HG02678 (cell line): ENCODE results near the gene DPP4.
"Not testable (repeated sequence)": the region's sequence is repeated elsewhere in the genome, so short reads cannot be mapped to it uniquely, and the experiment has no call there.

Experiments
- ATAC-seq: cut with Tn5 transposase; IDR thresholded peaks from one replicate; pipeline ENCODE4 v1.9.1; 2021; ENCODE audit warnings: mild to moderate bottlenecking, moderate library complexity; ENCODE audit not compliant: unreplicated experiment

The DPP4 gene

DNA sequence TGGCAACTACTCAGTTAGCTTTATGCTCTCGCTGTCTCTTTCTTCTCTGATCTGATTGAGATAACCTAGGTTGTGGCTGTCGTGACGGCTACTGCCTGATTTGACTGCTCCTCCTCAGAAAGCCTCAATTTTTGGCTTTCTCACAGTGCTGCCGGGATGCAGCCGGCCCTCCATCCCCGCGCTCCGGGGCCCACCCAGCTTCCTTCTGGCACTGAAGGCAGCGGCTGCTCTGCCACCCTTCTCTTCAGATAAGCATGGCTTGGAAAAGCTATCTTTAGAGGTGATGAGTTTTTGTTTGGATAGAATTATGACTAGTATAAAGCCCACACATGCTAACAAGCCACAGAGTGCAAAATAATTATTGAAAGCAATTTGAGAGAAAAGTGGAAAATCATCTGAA, 102.5 kb downstream of the DPP4 start:
- ATAC-seq, result no peak

DNA sequence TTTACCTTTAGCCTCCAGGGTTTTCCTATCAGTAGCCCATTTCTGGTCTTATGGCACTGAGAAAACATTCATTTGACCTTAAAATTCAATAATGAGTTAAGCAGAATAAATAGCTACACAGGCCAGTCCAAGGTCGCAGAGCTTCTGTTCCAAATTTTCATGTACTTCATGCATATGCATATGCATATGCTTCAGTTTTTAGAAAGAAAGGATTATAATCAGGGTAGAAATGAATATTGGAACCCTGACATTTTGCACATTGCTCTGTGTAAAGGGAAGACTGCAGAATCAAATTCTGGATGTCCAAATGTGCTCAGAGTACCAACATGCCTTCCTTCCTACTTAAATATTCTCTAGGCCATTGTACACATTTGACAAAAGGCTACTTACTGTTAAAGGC, 104.9 kb downstream of the DPP4 start:
- ATAC-seq, result no peak

DNA sequence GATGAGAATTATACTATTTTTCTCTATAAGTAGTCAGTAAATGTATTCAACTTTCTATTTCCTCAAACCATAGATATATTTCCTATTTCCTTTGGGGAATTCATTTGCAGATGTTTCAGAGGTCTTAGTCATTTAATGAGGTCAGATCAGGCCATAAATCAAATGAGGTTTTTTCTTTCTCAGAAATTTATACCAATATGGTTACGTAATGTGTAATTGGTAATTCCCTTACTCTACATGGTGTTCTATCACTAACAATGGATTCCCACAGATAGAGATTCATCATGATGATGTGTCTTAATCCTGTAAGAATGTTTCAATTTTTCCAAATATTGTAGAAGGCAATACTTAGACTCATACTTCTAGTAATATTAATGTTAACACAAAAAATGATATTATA, 108.0 kb downstream of the DPP4 start:
- no peak for ATAC-seq

DNA sequence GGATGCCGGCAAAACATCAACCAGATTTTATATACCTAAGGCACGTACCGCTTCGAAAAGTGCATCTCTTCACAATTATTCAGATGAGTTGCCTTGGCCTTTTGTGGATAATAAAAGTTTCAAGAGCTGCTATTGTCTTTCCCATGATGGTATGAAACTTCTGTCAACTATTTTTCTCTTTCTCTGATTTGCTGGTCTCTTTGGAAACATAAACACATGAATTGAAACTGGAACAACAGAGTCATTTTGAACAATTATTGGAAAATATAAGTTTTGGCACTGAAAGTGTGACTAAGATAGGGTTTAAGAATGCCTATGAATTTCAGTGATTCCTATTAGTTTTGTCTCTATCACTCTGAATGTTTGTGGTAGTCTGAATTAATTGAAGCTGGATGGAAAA, 109.9 kb downstream of the DPP4 start:
- ATAC-seq, result no peak

GRCh38 chr2:161962160-161962559, 111.9 kb downstream of the DPP4 start:
- no peak for ATAC-seq

DNA sequence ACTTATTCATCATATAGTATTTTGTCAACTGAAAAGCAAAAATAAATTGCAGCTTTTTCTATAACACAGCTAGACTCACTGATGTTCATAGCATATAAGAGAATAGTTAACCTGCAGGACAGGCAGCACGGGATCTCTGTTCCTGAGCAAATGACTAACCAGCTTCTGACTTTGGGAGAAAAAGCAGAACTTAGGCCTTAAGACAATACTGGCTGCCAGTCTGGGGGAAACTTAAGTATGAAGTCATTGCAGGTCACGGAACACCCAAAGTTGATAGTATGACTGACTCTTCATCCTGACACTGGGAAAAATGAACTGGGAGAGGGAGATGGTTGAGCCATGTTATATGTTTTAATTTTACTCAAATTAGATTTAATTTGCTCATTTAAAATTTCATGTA, 113.0 kb downstream of the DPP4 start:
- ATAC-seq, result no peak

DNA sequence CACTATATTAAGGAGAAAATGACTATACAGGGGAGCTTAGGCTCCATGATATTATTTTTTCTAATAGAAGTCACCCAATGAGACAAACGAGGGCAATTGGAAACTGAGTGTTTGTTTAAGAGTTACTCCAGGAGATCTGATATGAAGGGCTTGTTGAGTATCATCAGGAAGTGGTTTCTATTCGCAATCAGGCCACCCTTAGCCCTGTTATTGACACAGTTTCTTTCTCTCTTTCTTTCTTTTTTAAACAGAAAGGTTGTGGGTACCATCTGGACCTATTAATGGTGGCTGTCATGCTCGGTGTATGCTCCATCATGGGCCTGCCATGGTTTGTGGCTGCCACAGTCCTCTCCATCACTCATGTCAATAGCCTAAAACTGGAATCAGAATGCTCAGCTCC, 117.3 kb downstream of the DPP4 start:
- no peak for ATAC-seq

DNA sequence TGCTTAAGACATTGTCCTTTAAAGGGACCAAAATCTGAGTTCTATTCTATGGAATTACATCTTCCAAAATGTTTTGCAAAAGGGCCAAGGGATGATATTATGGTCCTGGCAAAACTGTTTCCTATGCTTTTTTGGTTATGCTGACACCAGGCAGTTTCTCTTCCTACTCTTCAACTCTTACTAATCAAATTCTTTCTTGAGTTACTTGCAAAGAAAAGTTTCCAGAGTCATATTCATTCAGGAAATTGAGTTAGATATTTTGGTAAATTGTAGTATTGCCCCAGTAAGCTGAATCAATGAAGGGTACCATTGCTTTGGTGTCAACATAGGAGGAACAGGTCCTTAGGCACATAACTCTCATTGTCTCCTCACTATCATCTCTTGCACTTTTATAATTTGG, 118.8 kb downstream of the DPP4 start:
- no peak for ATAC-seq

DNA sequence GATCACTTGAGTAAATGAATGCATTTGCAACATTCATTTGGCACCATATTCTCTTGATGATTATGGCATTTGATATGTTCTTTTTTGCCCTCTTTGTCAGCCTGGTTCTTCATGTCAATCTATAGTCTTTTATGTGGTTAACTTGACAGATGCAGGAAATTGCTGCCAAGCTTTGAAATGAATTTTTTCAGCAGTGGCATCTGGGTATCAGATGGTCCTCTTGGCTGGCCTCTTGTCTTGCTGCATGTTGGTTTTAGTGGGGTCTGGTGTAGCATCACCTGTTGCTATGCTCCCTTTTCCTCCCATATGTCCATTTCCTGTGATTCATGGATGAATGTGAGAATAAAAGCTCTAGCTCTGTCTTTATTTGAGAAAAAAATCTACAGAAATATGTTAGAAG, 119.9 kb downstream of the DPP4 start:
- ATAC-seq, result no peak

GRCh38 chr2:161953367-161953766, 120.6 kb downstream of the DPP4 start:
- not testable (repeated sequence) for ATAC-seq

DNA sequence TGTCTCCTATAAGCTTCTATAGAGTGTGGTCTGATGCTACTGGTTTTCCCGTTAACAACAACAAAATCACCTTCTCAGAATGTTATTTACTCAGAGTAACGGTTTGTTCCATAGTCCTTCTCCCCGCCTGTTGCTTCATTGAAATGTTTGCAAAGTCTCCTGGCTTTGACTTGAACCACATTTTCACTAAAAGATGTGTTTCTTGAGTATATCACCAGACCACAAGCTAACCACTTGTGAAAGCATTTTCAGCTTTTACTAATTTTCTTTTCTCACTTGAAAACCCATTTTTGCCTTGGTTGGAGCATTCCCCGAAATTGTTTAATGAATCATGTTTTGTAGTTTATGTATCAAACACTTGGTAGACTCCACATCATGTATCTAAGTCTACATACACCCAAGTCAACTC, 121.2 kb downstream of the DPP4 start:
- ATAC-seq, result no peak

DNA sequence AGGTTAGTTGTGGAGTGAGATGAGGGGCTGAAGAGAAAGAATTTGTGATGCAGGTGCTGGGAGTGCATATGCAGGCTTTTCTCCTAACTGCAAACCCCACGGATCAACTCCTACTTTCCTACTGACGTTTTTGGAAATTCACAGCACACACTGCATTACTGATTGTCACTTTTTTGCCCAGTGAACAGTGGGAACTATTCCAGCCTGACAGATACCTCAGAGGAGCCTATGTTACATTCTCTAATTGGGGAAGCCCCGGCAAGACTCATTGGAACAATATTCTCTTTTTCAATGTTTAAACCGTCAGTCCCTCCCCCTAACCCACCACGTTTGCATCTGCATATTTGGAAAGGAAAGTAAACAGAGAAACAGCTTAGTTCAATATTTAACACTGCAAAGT, 126.2 kb downstream of the DPP4 start:
- no peak for ATAC-seq

DNA sequence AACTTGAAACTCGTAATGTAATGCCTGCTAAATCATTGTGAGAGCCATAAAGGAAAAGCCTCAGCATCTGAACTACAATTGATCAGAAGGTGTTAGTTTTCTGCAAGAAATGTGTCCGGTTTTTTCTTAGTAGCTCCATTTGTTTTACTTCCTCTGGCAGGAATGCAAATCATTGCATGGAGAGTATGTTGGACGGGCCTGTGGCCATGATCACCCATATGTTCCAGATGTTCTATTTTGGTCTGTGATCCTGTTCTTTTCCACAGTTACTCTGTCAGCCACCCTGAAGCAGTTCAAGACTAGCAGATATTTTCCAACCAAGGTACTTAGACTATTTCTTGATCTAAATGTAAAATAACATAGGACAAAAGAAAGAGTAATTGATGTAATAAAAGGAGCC, 126.6 kb downstream of the DPP4 start:
- ATAC-seq, result no peak

- ATAC-seq, result no peak
Measured at GRCh38 chr2:161946489-161947107, 127.4 kb downstream of the DPP4 start.

DNA sequence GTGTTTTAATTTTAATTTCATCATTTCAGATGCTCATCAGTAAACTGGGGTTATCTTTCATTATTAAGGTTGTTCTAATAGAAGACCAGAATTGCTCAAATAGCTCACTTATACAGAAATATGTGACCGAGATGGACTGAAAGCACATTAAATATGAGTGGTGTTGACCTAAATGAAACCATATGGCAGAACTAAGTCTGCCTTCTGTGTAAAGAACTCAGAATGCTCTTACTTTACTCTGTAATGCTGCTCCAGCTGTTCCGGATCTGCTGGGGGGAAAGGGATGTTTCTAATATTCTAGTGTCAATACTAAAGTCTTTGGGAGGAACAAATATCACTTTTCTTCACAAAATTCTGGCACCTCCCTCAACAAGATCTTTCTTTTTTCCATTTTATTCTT, 131.0 kb downstream of the DPP4 start:
- no peak for ATAC-seq
